ENCODE data around the gene MAD1L1. TPM values are rescaled to one million over a fixed set of nuclear protein-coding genes. Genes with fewer than 3 reads are reported as not detected.
"Not testable (repeated sequence)": the region's sequence is repeated elsewhere in the genome, so short reads cannot be mapped to it uniquely, and the experiment has no call there.

Gene MAD1L1
- total RNA-seq, 6 experiments from 2014 or later, result 15.1 to 37.4 (median 20.5) TPM

DNA sequence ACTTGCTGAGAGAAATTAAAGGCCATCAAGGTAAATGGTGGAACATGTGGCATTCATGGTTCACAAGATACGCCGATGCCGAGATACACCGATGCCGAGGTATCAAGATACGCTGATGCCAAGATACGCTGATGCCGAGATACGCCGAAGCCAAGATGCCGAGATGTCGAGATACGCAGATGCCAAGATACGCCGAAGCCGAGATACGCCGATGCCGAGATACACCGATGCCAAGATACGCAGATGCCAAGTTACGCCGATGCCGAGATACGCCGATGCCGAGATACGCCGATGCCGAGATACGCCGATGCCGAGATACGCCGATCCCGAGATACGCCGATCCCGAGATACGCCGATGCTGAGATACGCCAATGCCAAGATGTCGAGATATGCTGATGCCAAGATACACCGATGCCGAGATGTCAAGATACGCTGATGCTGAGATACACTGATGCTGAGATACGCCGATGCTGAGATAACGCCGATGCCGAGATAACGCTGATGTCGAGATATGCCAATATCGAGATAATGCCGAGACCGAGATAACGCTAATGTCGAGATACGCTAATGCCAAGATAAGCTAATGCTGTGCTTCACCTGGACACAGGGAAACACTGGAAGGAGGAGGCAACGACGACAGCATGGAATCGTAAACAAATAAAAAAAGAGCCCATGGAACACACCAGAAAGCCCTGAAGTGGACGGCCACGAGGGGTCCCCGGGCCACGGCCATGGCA is 172.6 kb downstream of the MAD1L1 start:
- H3K27me3 ChIP-seq, result no peaks in the 10 kb centered on the region
- no peak for DNase-seq
- H3K9me3 ChIP-seq, result no peaks in the 10 kb centered on the region
- 98% methylated on average over 41 of the region's 66 CpGs for WGBS (ENCODE audit: insufficient coverage, low coverage, low lambda C conversion rate, missing lambda C conversion rate)
- H3K27ac ChIP-seq, result no peak overlapping the region
- no peak for ATAC-seq
- no peak overlapping the region for H3K4me3 ChIP-seq
- intact Hi-C loops (cut with DNase I), result no loop called here
- no peak for TF ChIP-seq POLR2A (IDR thresholded peaks at IDR 0.05)
- TF ChIP-seq, protein P1, sequence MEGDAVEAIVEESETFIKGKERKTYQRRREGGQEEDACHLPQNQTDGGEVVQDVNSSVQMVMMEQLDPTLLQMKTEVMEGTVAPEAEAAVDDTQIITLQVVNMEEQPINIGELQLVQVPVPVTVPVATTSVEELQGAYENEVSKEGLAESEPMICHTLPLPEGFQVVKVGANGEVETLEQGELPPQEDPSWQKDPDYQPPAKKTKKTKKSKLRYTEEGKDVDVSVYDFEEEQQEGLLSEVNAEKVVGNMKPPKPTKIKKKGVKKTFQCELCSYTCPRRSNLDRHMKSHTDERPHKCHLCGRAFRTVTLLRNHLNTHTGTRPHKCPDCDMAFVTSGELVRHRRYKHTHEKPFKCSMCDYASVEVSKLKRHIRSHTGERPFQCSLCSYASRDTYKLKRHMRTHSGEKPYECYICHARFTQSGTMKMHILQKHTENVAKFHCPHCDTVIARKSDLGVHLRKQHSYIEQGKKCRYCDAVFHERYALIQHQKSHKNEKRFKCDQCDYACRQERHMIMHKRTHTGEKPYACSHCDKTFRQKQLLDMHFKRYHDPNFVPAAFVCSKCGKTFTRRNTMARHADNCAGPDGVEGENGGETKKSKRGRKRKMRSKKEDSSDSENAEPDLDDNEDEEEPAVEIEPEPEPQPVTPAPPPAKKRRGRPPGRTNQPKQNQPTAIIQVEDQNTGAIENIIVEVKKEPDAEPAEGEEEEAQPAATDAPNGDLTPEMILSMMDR (IDR thresholded peaks at IDR 0.05), result no peak
- H3K36me3 ChIP-seq, result no peaks in the 10 kb centered on the region
- no peaks in the 10 kb centered on the region for H3K4me1 ChIP-seq

GRCh38 chr7:2058246-2058645 is 174.5 kb downstream of the MAD1L1 start:
- H3K4me3 ChIP-seq; H3K27me3 ChIP-seq; ATAC-seq; H3K9me3 ChIP-seq; DNase-seq; H3K36me3 ChIP-seq; H3K27ac ChIP-seq; intact Hi-C loops (cut with DNase I); H3K4me1 ChIP-seq: not testable (repeated sequence)
- WGBS (ENCODE audit: insufficient coverage, low coverage, low lambda C conversion rate, missing lambda C conversion rate), result 75% methylated on average over 5 of the region's 13 CpGs

DNA sequence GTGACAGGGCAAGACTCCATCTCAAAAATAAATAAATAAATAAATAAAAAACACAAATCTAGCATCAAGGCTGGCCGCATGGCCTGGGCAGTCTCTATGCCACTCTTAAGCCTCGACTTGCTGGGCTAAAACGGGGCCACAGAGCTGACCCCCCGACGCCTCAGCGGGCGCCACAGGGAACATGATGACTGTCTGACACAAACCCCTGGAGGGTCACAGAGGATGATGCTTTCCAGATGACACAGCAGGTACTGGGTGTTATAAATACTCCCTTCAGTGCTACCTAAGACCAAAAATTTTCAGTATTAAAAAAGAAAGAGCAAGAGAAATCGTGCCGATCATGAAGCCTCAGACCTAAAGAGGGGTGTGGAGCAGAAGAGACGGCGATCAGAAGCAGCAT is 176.8 kb downstream of the MAD1L1 start:
- TF ChIP-seq, protein P1 (IDR thresholded peaks at IDR 0.05), result no peak
- TF ChIP-seq POLR2A (IDR thresholded peaks at IDR 0.05), result no peak
- H3K4me1 ChIP-seq, result no peaks in the 10 kb centered on the region
- H3K4me3 ChIP-seq, result no peak overlapping the region
- ATAC-seq, result no peak
- no peak for DNase-seq
- intact Hi-C loops (cut with DNase I), result no loop called here
- no peaks in the 10 kb centered on the region for H3K9me3 ChIP-seq
- no peak overlapping the region for H3K27ac ChIP-seq
- H3K36me3 ChIP-seq, result no peaks in the 10 kb centered on the region
- WGBS (ENCODE audit: insufficient coverage, low coverage, low lambda C conversion rate, missing lambda C conversion rate), result 93% methylated on average over 10 of the region's 11 CpGs
- no peaks in the 10 kb centered on the region for H3K27me3 ChIP-seq

DNA sequence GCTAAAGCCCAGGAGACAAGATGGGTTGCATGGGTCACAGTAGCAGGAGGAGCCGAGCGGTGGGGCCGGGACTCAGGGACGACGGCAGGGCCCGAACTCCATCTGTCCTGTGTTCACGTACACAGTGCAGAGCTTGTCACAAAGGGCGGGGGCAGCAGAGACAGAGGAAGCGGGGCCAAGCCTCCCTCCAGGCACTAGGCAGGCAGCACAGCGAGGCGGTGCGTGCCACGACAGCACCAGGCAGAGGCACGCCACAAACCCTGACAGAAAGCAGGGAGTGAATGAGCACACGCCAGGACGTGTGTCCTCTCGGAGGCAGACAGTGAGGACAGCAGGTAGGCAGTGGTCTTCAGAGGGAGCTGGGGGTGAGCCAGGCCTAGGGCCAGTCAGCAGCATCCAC is 177.8 kb downstream of the MAD1L1 start:
- intact Hi-C loops (cut with DNase I), result no loop called here
- WGBS (ENCODE audit: insufficient coverage, low coverage, low lambda C conversion rate, missing lambda C conversion rate), result no CpG with 5 or more reads among the region's 17 CpGs
- Histone ChIP-seq H3K36me3 (no peaks in the 10 kb centered on the region), H3K9me3 (no peaks in the 10 kb centered on the region), H3K4me1 (no peaks in the 10 kb centered on the region), H3K4me3 (no peak overlapping the region), H3K27ac (no peak overlapping the region), H3K27me3 (no peaks in the 10 kb centered on the region)
- no peak for ATAC-seq
- no peak for DNase-seq
- TF ChIP-seq, protein P1 (IDR thresholded peaks at IDR 0.05), result no peak
- TF ChIP-seq POLR2A (IDR thresholded peaks at IDR 0.05), result no peak

GRCh38 chr7:2053395-2053794 is 179.3 kb downstream of the MAD1L1 start:
- H3K27me3 ChIP-seq, result no peaks in the 10 kb centered on the region
- no peak for ATAC-seq
- no peaks in the 10 kb centered on the region for H3K9me3 ChIP-seq
- DNase-seq, result no peak
- no peak overlapping the region for H3K4me3 ChIP-seq
- no peaks in the 10 kb centered on the region for H3K4me1 ChIP-seq
- 95% methylated on average over 12 of the region's 13 CpGs for WGBS (ENCODE audit: insufficient coverage, low coverage, low lambda C conversion rate, missing lambda C conversion rate)
- no peaks in the 10 kb centered on the region for H3K36me3 ChIP-seq
- TF ChIP-seq POLR2A (IDR thresholded peaks at IDR 0.05), result no peak
- TF ChIP-seq, protein P1 (IDR thresholded peaks at IDR 0.05), result no peak
- intact Hi-C loops (cut with DNase I), result no loop called here
- H3K27ac ChIP-seq, result no peak overlapping the region
